HG03460 (cell line): Measurements from ENCODE around the gene CHIC2.
A peak's percentile ranks its signal among the peaks of the same experiment; 100 is the strongest.

Source experiments
- ATAC-seq: cut with Tn5 transposase; IDR thresholded peaks from one replicate; pipeline ENCODE4 v1.9.1; 2021; ENCODE audit not compliant: unreplicated experiment

The CHIC2 gene

DNA sequence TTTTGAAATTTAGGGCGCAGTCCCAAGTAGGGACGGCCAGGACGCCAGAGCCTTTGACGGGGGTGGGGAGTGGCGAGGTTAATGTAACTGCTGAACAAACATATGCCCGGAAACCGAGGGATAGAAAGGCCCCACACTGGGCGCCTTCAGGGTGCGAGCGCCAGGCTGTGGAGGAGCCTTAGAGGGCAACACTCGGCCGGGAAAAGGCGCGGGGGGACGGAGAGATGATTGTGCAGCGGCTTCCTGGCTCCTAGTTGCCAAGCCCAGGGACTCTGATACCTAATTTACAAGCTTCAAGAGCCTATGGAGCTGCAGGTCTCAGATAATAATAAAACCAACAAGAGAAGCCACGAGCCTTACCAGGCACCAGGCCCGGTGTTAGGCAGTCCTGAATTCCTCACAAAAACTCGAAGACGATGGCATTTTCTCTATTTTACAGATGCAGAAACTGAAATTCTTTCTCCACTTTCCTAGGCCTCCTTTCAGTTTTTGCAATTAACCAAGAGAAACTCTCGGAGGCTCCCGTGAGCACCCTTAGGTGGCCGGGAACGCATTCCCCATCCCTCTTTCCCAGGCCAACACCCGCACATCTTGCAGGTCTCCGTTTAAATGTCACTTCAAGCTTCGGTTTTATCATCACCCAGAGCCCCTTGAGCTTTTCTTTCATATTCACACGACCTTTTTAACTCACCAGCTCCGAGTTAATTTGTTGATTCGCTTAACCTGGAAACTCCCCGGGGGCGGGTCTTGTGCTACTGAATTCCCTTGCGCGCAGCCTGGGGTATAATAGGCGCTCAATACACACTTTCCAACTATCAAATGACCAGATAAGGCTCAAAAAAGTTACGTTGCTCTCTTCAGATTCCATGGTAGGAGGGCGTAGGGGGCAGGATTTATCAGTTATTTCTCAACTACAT is 29.2 kb upstream of the CHIC2 start:
- ATAC-seq: no peak

GRCh38 chr4:54092405-54093323 is 28.3 kb upstream of the CHIC2 start:
- no peak for ATAC-seq

DNA sequence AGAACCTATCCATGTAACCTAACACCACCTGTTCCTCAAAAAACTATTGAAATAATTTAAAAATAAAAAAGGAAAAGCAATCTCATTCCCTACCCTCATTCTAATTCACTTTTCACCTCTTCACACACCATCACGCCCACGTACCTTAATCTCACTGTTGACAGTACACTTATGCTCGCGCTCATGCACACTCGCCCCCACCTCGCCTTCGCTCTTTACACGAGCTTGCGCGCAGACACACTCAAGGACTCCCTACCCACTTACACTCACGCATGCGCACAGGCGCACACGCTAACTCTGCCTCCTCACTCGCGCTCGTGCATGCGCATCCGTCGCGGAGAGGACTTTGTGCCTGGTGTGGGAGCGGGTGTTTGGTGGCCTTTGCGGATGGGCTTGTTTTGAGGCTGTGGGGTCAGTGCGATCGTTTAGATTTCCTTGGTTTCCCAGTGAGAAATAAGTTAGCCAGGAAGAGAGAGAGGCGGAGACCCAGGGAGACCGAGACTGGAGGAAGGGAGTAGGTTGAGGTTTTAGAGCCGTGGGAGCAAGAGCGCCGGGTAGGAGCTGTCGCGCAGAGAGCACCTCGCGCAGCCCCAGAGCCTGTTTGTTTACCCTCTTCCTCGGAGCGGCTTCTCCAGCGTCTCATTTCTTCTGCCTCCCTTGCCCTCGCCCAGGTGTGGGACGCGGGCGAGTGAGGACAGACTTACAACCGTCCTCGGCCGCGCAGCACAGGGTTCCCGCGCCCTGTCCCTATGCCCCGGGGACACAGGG is 27.4 kb upstream of the CHIC2 start:
- peak; percentile 77 for ATAC-seq

GRCh38 chr4:54090804-54091623 is 26.6 kb upstream of the CHIC2 start:
- ATAC-seq: no peak

DNA sequence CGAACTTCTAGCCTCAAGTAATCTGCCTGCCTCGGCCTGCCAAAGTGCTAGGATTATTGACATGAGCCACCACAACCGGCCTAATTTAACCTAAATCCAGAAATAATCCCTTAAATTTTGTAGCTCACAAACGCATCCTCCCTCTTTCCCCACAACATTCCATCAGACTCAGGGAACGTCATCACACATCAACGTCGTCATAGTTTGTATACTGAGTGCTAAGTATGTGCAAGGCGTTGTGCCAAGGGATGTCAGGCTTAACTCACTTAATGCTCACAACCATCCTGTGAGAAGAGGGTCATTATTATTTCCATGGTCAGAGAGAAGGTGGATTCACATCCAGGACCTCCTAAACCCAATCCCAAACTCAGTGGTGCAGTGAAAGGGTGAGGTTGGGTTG is 26.0 kb upstream of the CHIC2 start:
- no peak for ATAC-seq

DNA sequence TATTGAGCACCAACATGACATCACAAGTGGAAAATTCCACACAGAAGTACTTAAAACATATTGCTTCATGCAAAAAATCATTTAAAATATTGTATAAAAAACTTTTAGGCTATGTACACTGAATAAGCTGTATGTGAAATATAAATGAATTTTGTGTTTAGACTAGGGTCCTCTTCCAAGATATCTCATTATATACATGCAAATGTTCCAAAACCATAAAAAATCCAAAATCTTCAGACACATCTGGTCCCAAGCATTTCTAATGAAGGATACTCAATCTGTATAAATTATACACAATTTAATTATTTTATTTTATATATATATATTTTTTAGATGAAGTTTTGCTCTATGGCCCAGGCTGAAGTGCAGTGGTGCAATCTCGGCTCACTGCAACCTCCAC is 25.5 kb upstream of the CHIC2 start:
- no peak for ATAC-seq

GRCh38 chr4:54085284-54085683 is 20.9 kb upstream of the CHIC2 start:
- no peak for ATAC-seq

DNA sequence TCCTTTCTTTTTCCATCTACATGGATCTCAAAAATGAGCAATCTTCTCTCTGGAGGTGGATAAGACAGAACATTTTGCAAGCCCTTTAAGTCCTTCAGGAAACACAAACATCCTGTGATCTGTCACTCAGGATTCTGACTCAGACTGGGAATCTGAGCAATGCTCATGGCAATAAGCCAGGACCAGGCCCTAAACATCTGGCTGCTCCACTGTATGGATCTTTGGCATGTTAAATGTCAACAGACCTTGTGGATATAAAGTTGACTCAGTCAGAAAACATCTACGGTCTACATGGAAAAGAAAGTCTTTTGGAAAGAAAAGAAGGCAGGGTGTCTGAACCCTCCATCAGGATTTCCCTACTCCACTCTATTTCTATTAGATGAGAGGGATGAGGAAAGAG is 17.8 kb upstream of the CHIC2 start:
- no peak for ATAC-seq

- no peak for ATAC-seq
Observed at GRCh38 chr4:54077812-54078211, 13.4 kb upstream of the CHIC2 start.

- no peak for ATAC-seq
Observed at GRCh38 chr4:54076673-54077072, 12.3 kb upstream of the CHIC2 start.

- ATAC-seq: no peak
Observed at GRCh38 chr4:54074381-54074780, 10.0 kb upstream of the CHIC2 start.

DNA sequence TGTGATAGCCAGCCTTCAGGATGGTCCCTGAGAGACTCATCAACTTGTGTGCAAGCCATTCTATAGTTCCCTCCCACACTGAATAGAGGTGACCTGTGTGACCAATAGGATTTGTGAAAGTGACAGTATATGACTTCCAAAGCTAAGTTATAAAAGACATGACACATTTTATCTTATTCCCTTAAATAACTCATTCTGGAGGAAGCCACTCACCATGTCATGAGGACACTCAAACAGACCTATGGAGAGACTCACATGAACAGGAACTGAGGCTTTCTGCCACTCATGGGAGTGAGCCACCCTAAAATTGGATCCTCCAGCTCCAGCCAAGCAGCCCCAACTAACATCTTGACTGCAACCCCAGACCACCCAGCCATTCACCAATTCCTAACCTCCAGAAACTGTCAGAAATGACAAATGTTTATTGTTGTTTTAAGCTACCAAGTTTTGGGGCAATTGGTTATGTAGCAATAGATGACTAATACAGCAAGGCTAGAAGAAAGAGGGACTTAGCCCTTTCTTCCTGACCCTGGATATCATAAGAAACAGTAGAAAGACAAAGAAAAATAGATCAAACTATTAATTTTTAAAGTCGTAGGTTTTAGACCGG is 9.0 kb upstream of the CHIC2 start:
- no peak for ATAC-seq

- no peak for ATAC-seq
Observed at GRCh38 chr4:54067166-54067565, 2.8 kb upstream of the CHIC2 start.

- ATAC-seq: no peak
Observed at GRCh38 chr4:54066718-54067129, 2.3 kb upstream of the CHIC2 start.

GRCh38 chr4:54066088-54066415 is 1.6 kb upstream of the CHIC2 start:
- no peak for ATAC-seq

GRCh38 chr4:54065282-54066087 is 1.1 kb upstream of the CHIC2 start:
- no peak for ATAC-seq

DNA sequence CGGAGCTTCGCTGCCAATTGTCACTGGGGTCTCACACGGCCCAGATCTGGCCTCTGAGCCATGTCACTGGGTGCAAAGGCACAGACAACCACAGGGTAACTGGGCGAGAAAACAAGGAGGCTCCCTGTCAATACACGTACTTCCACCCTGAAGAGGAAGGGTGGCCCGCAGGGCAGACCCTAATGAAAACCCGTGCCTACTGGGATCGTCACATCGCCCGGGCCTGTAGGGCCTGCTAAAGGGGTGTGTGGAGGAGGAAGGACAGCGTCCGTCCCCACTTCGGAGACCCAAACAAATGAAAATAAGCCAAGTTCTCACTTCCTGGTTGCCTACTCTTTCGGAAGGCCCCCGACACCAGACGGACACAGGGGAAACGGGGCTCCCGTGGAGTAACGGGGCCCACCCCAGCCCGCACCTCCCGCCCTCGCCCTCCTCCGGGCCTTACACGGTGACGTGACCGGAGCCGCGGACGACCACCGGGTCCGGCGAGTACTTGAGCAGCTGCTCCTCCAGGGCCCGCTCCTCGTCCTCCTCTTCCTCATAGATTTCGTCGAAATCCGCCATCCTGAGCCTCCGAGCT is 578 bp downstream of the CHIC2 start:
- peak; percentile 36 for ATAC-seq

- ATAC-seq: no peak
Observed at GRCh38 chr4:54063229-54063628, 1.2 kb downstream of the CHIC2 start.

GRCh38 chr4:54062392-54062791 is 2.0 kb downstream of the CHIC2 start:
- ATAC-seq: no peak
